GM11168 (cell line): ENCODE measurements around the gene MAGI1.
"Not testable (repeated sequence)": the region's sequence is repeated elsewhere in the genome, so short reads cannot be mapped to it uniquely, and the experiment has no call there.

Experiments used
- in situ Hi-C: fragments of 300-500 bp; cut with MboI; formaldehyde crosslinking; loops from one replicate; pipeline ENCODE4 v1.12.0; 2022; ENCODE audit warnings: low sequenced_read_pairs; ENCODE audit not compliant: unreplicated experiment

The MAGI1 gene

DNA sequence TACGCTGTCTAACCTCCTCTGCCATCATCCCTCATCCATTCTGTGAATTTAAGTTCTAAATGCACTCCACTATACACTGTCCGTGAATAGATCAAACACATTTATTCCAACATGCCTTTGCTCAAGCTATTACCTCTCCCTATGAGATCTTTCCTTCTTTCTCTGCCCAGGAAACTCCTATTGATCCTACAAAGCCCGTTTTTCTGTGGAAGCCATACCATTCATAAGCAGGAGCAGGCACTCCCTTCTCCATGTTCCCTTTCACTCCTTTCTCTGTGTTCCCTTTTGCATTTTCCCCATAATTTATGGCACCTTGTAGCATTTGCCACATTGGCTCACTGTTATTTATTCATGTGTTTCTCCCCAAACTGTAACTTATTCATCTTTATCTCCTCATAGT is 501.6 kb downstream of the MAGI1 start:
- in situ Hi-C loops: no loop called here

DNA sequence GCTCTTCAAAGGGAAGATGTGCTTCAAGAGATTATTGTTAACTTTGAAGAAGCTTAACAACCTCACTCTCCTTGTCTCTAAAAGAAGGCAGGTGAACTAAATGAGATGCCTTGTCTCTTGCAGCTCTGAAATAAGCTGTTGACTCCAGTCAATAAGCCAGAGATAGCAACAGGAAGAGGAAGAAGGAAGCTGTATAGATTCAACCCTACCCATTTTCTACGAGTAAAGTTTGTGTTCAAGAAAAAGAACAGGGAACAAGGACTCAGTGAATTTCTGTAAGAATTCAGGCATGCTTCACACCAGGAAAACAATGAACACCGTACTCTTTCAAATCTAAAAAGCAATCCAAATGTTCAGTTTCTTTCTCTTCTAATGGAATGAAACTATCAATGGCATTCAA is 503.5 kb downstream of the MAGI1 start:
- in situ Hi-C loops: no loop called here

DNA sequence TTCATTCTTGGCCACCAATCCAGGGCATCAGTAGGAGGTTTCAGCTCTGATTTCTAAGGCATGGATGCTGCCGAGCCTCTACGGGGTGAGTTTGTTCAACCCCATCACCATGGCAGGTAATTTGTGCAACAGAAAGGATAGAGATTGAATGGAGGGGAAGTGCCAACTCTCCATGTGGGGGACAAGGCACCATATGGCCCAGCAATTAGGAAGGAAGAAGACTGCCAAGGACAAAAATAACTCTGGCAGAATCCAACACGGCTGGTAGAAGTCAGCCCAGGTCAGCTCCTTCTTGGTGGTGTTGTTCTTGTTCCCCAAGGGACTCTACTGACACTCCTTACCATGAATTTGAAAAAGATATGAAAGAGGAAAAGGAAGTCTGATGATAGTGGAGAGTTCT is 503.9 kb downstream of the MAGI1 start:
- in situ Hi-C loops: no loop called here

DNA sequence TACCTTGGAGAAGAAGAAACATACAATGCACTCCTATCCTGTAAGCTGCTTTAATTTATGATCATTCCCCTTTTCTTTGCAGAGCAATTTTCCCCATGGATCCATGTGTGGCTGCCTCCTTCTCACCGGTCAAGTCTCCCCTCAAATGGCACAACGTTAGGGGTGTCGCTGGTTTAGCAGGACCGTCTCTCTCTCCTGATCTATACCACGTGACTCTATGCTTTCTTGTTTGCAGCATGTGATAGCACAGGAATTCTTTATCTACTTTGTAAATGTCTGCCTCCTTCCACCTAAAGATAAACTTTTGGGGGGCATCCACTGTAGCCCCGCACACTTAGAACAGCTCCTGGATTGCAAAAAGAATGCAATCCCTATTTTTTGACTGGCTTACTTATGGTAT is 506.0 kb downstream of the MAGI1 start:
- in situ Hi-C loops: no loop called here

DNA sequence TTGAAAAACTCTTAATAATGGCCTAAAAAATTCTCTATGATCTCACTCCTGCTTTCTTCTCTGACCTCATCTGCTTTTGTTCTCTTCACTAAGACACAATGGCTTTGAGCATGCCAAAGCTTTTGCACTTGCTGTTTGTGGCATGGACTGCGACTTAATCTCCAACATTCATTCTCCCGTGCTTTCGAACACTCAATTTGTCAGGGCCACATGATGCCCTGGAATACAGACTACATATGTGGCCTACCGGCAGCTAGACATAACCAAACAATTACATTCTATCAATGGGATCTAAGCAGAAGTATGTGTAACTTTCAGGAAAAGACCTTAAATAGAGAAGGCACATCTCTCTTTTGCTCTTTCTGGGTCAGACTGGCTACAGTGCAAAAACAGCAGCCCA is 506.5 kb downstream of the MAGI1 start:
- in situ Hi-C loops: no loop called here

DNA sequence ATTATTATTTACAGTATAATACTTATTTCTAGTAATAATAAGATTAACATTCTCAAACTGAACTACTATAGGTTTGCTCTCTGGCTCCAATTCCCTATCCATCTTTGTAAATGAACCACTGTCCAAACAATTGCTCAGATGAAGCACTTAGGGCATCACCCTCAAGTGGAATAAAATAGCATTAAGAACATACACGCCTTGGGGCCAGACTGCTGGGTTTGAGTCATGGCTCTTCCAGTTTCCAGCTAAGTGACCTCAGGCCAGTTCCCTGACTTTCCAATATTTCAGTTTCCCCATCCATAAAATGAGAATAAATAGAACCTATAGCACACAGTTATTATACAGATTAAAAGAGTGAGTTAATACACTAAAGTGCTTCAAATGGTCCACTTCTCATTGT is 507.2 kb downstream of the MAGI1 start:
- in situ Hi-C loops: no loop called here

DNA sequence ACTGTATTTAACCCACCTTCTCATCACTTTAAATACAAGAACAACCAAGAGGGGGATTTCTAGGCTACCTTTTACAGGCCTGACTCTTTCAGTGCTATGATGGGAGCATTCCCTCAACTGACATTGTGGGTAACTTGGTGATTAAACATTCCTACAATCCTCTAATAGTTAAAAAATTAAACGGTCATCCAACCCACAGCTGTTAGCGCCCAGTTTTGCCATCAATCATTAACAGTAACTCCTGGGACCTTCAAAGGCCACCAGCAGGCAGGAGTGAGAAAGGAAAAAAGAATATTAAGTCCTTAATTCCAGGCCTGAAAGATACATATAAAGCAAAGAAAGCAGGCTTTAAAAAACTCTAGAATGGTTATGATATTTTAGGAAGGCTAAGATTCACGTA is 512.1 kb downstream of the MAGI1 start:
- in situ Hi-C loops: no loop called here

DNA sequence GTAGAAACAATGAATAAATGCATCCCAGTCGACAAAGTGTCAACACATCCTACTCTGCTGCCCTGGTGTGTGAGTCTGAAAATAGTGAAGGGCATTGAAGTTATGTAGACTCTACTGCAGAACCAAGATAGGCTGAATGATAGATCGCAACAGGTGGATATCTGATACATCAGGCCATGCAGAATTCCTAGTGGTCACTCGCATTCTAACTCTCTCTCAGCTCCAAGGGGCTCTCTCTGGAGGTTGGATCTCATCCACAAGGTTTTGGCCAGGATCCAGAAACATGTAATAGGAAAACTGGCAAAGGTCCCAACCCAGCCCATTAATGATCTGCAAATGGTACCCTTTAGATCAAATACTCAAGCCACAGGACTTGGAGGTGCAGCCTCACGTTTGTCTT is 514.1 kb downstream of the MAGI1 start:
- in situ Hi-C loops: no loop called here

DNA sequence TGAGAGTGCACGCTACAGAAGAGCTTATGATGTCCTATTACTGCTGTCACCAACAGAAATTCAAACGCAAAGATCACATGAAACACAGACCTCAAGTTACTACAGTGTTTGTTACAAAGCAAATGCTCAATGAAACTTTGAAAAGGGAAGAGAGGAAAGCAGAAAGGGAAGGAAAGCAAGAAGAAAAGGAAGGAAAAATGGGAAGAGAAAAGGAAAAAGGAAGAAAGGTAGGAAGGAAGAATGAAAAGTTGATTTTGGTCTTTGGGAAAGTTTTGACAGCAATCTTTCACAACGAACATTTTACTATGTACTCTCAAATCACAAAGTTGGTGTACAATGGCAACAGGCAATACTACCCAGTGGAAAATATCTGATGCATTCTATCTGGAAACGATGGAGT is 514.8 kb downstream of the MAGI1 start:
- in situ Hi-C loops: no loop called here

DNA sequence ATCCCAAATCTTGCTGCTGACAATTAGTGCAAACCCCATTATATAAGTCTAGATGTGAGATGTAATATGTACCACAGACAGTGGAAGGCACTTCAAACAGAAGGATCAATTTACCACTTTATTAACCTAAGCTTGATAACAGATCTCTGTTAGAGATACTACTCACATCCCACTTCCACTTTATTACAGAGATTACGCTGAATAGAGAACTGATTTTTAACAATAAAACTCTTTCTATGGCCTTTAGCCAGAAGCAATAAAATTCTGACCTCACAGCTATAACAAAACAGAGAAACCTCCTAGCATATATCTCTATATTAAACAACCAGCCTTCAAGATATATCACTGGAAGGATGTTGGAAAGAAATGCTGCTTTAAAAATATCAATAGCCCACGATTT is 517.7 kb downstream of the MAGI1 start:
- in situ Hi-C loops: no loop called here

DNA sequence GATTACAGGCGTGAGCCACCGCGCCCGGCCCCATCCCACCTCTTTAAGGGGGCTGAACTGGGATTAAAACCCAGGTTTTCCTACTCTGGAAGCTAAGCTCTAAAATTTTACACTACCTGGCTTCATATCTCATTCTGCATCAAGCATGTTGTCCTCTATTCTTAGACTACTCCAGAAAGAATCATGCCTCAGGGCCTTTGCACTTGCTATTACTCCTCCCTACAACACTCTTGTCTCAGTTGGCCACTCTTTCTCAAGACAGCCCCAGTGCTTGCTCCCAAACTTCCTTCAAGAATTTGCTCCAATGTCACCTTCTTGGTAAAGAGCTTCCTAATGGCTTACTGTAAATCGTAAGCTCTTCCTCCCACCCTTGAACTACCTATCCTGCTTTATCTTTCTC is 521.7 kb downstream of the MAGI1 start:
- in situ Hi-C loops: no loop called here

DNA sequence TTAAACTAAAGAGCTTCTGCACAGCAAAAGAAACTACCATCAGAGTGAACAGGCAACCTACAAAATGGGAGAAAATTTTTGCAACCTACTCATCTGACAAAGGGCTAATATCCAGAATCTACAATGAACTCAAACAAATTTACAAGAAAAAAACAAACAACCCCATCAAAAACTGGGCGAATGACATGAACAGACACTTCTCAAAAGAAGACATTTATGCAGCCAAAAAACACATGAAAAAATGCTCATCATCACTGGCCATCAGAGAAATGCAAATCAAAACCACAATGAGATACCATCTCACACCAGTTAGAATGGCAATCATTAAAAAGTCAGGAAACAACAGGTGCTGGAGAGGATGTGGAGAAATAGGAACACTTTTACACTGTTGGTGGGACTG is 524.4 kb downstream of the MAGI1 start:
- in situ Hi-C loops: not testable (repeated sequence)

DNA sequence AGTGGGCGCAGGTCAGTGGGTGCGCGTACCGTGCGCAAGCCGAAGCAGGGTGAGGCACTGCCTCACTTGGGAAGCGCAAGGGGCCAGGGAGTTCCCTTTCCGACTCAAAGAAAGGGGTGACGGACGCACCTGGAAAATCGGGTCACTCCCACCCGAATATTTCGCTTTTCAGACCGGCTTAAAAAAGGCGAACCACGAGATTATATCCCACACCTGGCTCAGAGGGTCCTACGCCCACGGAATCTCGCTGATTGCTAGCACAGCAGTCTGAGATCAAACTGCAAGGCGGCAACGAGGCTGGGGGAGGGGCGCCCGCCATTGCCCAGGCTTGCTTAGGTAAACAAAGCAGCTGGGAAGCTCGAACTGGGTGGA is 529.3 kb downstream of the MAGI1 start:
- in situ Hi-C loops: not testable (repeated sequence)

DNA sequence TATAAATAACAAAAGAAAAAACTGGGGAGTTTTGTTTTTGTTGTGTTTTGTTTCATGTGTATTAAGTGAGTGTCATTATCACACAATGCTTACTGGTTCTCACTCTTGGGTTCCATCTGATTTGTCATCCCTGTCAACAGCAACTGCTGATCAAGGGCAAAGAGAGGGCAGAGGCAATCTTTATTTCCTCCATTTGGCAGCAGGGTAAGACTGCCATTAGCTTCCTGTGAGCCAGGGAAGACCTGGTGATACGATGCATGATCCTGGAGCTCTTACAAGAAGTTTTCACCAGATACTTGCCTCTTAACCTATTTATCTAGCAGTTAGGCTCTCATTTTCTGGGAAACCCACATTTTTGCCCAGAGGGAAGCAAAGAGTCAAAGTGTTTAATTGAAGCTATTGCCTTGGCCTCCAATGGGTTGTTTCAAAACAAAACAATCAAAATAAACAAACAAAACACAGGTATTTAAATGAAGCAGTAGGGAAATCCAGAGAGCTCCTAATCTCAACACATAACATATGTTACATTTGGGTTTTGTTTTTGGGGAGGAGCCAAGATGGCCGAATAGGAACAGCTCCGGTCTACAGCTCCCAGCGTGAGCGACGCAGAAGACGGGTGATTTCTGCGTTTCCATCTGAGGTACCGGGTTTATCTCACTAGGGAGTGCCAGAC is 529.8 kb downstream of the MAGI1 start:
- in situ Hi-C loops: no loop called here

DNA sequence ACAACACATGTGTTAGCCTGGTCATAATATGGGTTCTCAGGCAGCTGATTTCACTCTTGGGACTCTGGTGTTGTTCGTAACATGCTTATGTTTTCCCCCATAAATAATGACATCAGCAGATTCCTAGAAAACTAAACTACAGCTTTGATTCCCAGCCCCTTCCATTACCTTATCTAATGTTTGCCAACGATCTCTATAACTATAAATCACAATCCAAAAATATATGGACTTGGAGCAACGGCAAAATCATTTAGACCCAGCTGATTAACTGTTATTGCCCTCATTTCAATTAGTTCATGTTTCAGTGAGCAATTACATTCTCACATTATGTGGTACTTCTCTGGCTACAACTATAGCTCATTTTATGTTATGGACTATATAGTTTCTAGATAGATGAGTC is 531.3 kb downstream of the MAGI1 start:
- in situ Hi-C loops: no loop called here

DNA sequence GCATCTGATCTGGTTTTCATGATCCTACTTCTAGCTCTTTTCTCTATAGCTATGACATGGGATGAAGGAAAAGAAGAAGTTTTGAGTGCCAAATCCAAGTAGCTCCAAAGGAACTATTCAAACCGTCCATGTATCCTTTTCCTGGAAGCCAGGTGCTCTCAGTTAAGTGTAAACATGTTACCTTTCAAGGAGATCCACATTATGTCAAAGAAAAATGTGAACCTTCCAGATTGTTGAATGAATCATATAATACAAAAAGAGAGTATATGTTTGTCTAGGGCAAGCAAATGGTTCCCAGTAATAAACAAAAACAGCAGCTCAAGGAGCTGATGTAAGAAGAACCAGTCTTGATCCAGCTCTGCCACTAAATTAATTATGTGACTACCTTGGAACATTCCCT is 534.9 kb downstream of the MAGI1 start:
- in situ Hi-C loops: no loop called here

DNA sequence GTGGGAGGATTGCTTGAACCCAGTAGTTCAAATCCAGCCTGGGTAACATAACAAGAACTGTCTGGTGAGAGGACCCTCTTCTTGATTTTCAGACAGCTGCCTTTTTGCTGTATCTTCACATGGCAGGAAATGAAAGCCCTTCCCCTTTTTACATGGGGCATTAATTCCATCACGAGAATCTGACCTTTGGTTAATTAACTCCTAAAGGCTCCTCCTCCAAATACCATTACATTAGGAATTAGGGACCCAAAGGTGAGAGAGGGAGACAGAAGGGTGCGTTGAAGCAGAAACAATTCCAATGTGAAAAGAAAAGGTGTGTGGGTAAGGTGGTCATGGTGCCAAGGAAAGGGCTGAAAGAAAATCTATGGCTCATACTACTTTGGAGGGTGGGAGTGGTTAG is 536.2 kb downstream of the MAGI1 start:
- in situ Hi-C loops: no loop called here

DNA sequence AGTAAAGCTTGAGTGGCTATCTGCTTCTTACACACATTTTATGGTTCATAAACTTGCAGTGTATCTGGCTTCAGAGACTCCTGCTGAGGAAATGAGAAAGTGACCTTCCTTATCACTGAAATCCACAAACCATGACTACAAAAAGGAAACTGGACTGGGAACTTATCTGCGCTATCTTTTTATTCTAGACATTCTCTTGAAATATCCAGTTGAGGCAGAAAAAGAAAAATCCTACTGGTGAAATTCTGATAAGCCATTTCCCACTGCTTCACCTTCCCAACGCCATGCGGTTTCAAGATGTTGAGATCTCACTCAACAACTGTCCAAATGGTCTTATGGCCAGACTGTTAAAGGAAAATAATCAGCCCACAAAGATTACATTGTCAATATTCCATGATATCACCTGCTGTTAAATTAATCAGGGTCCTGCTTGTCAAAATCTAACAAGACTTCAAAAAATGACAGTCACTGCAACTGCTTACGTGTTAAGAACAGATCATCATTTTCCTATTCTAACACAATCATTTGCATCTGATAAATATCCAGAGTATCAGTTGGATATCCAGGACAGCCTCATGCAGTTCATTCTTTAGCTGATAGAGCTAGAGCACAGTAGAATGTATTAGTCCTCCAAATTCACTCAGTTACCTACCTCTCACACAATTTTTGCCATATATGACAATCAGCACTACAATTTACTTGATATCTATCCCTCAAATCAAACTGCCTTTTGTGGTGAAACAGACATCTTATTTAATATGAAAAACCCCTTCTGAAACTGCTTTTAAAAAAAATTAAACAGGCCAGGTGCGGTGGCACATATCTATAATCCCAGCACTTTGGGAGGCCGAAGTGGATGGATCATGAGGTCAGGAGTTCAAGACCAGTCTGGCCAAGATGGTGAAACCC is 538.1 kb downstream of the MAGI1 start:
- in situ Hi-C loops: no loop called here

DNA sequence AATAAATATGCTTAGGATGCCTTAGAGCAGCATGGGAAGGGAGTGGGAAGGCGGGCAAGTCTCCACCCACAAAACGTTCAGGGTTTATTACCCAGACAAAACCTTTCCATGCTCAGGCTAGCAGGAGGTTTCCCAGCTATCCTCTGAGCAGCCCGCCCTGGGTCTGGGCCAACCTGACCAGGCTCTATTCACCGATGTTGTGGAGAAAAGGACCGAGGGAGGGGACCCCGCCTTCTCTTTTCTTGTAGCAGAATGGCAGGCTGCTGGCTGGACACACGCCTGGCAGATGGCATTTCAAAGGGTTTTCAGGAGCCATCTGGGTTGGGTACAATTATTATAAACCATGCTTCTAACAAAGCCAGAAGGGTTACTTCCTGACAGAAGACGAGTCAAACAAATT is 540.9 kb downstream of the MAGI1 start:
- in situ Hi-C loops: no loop called here

DNA sequence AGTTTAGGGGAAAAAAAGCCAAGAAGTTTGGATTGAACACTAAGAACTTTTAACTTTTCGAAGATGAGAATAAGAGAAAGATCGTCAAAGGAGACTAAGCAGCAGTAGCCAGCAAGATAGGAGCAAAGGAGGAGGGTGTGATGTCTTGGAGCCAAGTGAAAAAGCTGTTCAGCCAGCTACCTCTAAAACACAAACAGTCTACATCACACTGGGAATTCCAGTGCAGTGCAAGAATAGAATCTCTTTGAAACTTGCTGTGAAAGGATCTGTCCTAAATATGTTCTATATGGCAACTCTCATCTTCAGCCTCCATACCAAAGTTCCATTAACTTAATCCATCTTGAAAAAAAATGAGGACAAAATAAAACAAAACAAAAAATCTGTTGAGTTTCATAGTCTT is 541.5 kb downstream of the MAGI1 start:
- in situ Hi-C loops: no loop called here

DNA sequence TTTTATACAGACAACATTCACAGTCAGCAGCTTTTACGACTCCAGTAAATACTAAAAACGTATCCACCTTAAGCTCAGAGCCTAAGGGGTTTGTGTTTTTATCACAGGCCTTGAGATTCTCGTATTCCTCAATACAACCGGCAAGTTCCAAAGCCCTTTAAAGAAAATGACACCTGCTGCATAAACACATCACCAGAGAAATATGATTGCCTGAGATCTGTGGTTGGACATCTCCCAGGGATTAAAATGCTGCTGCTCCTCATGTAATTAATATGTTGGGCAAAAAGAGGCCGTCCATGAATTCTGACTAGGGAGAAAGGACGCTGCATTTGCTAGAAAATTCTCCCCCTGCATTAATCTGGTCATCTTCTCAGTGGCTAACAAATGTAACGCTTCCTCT is 544.8 kb downstream of the MAGI1 start:
- in situ Hi-C loops: no loop called here

DNA sequence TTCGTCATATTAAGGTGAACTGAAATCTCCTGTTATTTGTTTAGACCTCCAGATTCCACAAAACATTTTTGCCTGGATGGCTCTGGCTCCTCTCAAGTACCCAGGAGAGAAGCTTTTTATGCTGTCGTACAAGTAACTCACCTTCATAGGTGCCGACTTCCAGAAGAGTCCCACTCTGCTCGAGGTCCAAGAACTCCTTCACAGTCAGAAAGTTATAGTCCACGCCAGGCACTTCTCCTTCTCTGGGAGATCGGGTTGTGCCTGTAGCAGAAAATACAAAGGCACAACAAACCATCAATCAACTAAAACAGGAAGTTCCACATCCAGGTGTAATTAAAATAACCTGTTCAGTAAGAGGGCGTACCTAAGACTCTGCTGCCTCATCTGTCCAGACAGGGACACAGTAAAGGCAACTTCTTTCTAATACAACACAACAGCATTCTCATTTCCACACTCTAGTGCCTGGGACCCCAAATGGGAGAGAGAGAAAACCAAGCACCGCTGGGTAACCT is 545.3 kb downstream of the MAGI1 start:
- in situ Hi-C loops: no loop called here
